ENCODE results near the gene GTF2H4. TPM values are rescaled to one million over a fixed set of nuclear protein-coding genes. Genes with fewer than 3 reads are reported as not detected.
"Not testable (repeated sequence)": the region's sequence is repeated elsewhere in the genome, so short reads cannot be mapped to it uniquely, and the experiment has no call there.

The GTF2H4 gene
- total RNA-seq, result 10 to 100 TPM; 43.5 to 46.9 TPM

GRCh38 chr6:30907758-30908591 is at the start of gene GTF2H4:
Gene GTF2H4, plus strand, starts transcription at chr6:30908207.
- peak; percentile 98 to 99 for ATAC-seq (replicated peaks in 1 of 2)
- H3K36me3 Mint-ChIP-seq (ENCODE audit: insufficient read depth in 2 of 2), result peaks cover 0 to 6% of the 10 kb centered on the region in 2 donors
- no peaks in the 10 kb centered on the region for H3K27me3 Mint-ChIP-seq (ENCODE audit: low read depth)
- H3K4me3 Mint-ChIP-seq, result peak within 1 kb of the TSS; percentile 94 to 96
- peak within 1 kb of the TSS; percentile 88 for H3K27ac Mint-ChIP-seq
- H3K4me1 Mint-ChIP-seq (ENCODE audit: low read depth), result peaks cover 32% of the 10 kb centered on the region
- DNase-seq, result peak; percentile 94 to 96
- H3K9me3 Mint-ChIP-seq, result no peaks in the 10 kb centered on the region

- Mint-ChIP-seq H3K4me1 (ENCODE audit: low read depth) (peaks cover 16% of the 10 kb centered on the region), H3K36me3 (ENCODE audit: insufficient read depth in 2 of 2) (peaks cover 8 to 23% of the 10 kb centered on the region in 2 donors)
- not testable (repeated sequence) for DNase-seq; H3K4me3 Mint-ChIP-seq; H3K27ac Mint-ChIP-seq; ATAC-seq (replicated peaks in 1 of 2); H3K9me3 Mint-ChIP-seq; H3K27me3 Mint-ChIP-seq (ENCODE audit: low read depth)
These were observed 48.3 kb upstream of the GTF2H4 start for GRCh38 chr6:30859726-30860125.

- Mint-ChIP-seq H3K4me1 (ENCODE audit: low read depth) (peaks cover 16% of the 10 kb centered on the region), H3K27ac (no peak overlapping the region), H3K4me3 (no peak overlapping the region), H3K36me3 (ENCODE audit: insufficient read depth in 2 of 2) (peaks cover 8 to 23% of the 10 kb centered on the region in 2 donors), H3K27me3 (ENCODE audit: low read depth) (no peaks in the 10 kb centered on the region), H3K9me3 (peaks cover 5 to 8% of the 10 kb centered on the region in 2 donors)
- ATAC-seq (replicated peaks in 1 of 2) (no peak), DNase-seq (no peak)
These were observed 46.6 kb upstream of the GTF2H4 start for GRCh38 chr6:30861257-30862048.

- ATAC-seq (replicated peaks in 1 of 2) (no peak), DNase-seq (no peak)
- Mint-ChIP-seq H3K4me3 (no peak overlapping the region), H3K27ac (no peak overlapping the region), H3K9me3 (peaks cover 5 to 8% of the 10 kb centered on the region in 2 donors), H3K36me3 (ENCODE audit: insufficient read depth in 2 of 2) (peaks cover 8 to 23% of the 10 kb centered on the region in 2 donors), H3K4me1 (ENCODE audit: low read depth) (peaks cover 16% of the 10 kb centered on the region), H3K27me3 (ENCODE audit: low read depth) (no peaks in the 10 kb centered on the region)
These were observed 45.7 kb upstream of the GTF2H4 start for GRCh38 chr6:30862156-30862875.

- DNase-seq (no peak), ATAC-seq (replicated peaks in 1 of 2) (no peak)
- Mint-ChIP-seq H3K4me1 (ENCODE audit: low read depth) (peaks cover 16% of the 10 kb centered on the region), H3K27ac (no peak overlapping the region), H3K36me3 (ENCODE audit: insufficient read depth in 2 of 2) (peaks cover 8 to 19% of the 10 kb centered on the region in 2 donors), H3K9me3 (peaks cover 5 to 7% of the 10 kb centered on the region in 2 donors), H3K27me3 (ENCODE audit: low read depth) (no peaks in the 10 kb centered on the region), H3K4me3 (no peak overlapping the region)
These were observed 43.7 kb upstream of the GTF2H4 start for GRCh38 chr6:30864325-30864724.

- not testable (repeated sequence) for DNase-seq; ATAC-seq (replicated peaks in 1 of 2); H3K27ac Mint-ChIP-seq; H3K27me3 Mint-ChIP-seq (ENCODE audit: low read depth); H3K4me3 Mint-ChIP-seq
- H3K9me3 Mint-ChIP-seq, result peaks cover 9 to 18% of the 10 kb centered on the region in 2 donors
- peaks cover 16 to 24% of the 10 kb centered on the region in 2 donors for H3K36me3 Mint-ChIP-seq (ENCODE audit: insufficient read depth in 2 of 2)
- H3K4me1 Mint-ChIP-seq (ENCODE audit: low read depth), result peaks cover 17% of the 10 kb centered on the region
These were observed 38.7 kb upstream of the GTF2H4 start for GRCh38 chr6:30869241-30869749.

- no peak for ATAC-seq (replicated peaks in 1 of 2)
- no peak for DNase-seq
- Mint-ChIP-seq H3K4me1 (ENCODE audit: low read depth) (peaks cover 17% of the 10 kb centered on the region), H3K9me3 (peaks cover 10 to 18% of the 10 kb centered on the region in 2 donors), H3K36me3 (ENCODE audit: insufficient read depth in 2 of 2) (peaks cover 16 to 24% of the 10 kb centered on the region in 2 donors), H3K4me3 (no peak overlapping the region), H3K27ac (no peak overlapping the region), H3K27me3 (ENCODE audit: low read depth) (no peaks in the 10 kb centered on the region)
These were observed 37.5 kb upstream of the GTF2H4 start for GRCh38 chr6:30870546-30870945.

GRCh38 chr6:30871592-30872183 is 36.3 kb upstream of the GTF2H4 start:
- no peak for ATAC-seq (replicated peaks in 1 of 2)
- Mint-ChIP-seq H3K27ac (peak overlapping the region; percentile 9), H3K4me3 (peak overlapping the region in 1 of 2 donors; percentile 11)

GRCh38 chr6:30873137-30873640 is 34.8 kb upstream of the GTF2H4 start:
- Mint-ChIP-seq H3K36me3 (ENCODE audit: insufficient read depth in 2 of 2) (peaks cover 16 to 24% of the 10 kb centered on the region in 2 donors), H3K27ac (no peak overlapping the region), H3K4me1 (ENCODE audit: low read depth) (peaks cover 36% of the 10 kb centered on the region), H3K4me3 (no peak overlapping the region), H3K9me3 (peaks cover 10 to 18% of the 10 kb centered on the region in 2 donors), H3K27me3 (ENCODE audit: low read depth) (no peaks in the 10 kb centered on the region)
- ATAC-seq (replicated peaks in 1 of 2) (no peak), DNase-seq (no peak)

More at GRCh38 chr6:30871592-30872183, 36.3 kb upstream of the GTF2H4 start:
- Mint-ChIP-seq H3K27me3 (ENCODE audit: low read depth) (no peaks in the 10 kb centered on the region), H3K4me1 (ENCODE audit: low read depth) (peaks cover 23% of the 10 kb centered on the region), H3K36me3 (ENCODE audit: insufficient read depth in 2 of 2) (peaks cover 16 to 24% of the 10 kb centered on the region in 2 donors), H3K9me3 (peaks cover 10 to 18% of the 10 kb centered on the region in 2 donors)
- DNase-seq, result no peak

- H3K27ac Mint-ChIP-seq; DNase-seq; ATAC-seq (replicated peaks in 1 of 2); H3K4me3 Mint-ChIP-seq; H3K27me3 Mint-ChIP-seq (ENCODE audit: low read depth): not testable (repeated sequence)
- peaks cover 41% of the 10 kb centered on the region for H3K4me1 Mint-ChIP-seq (ENCODE audit: low read depth)
- H3K36me3 Mint-ChIP-seq (ENCODE audit: insufficient read depth in 2 of 2), result peaks cover 16 to 24% of the 10 kb centered on the region in 2 donors
- H3K9me3 Mint-ChIP-seq, result peaks cover 10 to 18% of the 10 kb centered on the region in 2 donors
These were observed 34.2 kb upstream of the GTF2H4 start for GRCh38 chr6:30873795-30874194.

- DNase-seq, result no peak
- no peak for ATAC-seq (replicated peaks in 1 of 2)
- Mint-ChIP-seq H3K27me3 (ENCODE audit: low read depth) (no peaks in the 10 kb centered on the region), H3K4me3 (no peak overlapping the region), H3K36me3 (ENCODE audit: insufficient read depth in 2 of 2) (peaks cover 10 to 20% of the 10 kb centered on the region in 2 donors), H3K9me3 (peaks cover 9 to 10% of the 10 kb centered on the region in 2 donors), H3K27ac (no peak overlapping the region), H3K4me1 (ENCODE audit: low read depth) (peaks cover 41% of the 10 kb centered on the region)
These were observed 32.6 kb upstream of the GTF2H4 start for GRCh38 chr6:30875244-30876038.
